ENCODE results near the gene ECI1. TPM values are rescaled to one million over a fixed set of nuclear protein-coding genes. Genes with fewer than 3 reads are reported as not detected.
"Not testable (repeated sequence)": the region's sequence is repeated elsewhere in the genome, so short reads cannot be mapped to it uniquely, and the experiment has no call there.

ECI1 gene
- total RNA-seq, 2 donors from 2014 or later, result 58.9 to 102 TPM

DNA sequence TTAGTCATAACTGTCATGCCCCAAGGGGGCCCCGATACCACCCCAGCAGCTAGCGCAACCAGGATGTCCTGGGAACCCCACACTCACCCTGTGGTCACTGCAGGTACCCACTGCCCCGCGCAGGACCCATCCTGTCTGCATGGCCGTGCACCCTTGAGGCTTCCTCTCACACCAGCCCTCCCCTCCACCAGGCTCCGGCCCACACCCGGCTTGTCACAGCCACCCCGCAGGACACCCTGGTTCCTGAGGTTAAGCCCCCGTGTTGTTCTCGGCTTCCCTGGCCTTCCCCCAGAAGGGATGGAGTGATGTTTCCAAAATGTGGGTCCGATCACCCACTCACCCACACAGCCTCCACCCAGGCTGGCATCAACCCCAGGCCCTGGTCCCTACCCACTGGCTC lies 7.6 kb downstream of the ECI1 start:
- intact Hi-C loops (cut with DNase I), result no loop called here
- DNase-seq (no peak), ATAC-seq (no peak)
- Histone ChIP-seq H3K36me3 (replicated peaks in 1 of 2; ENCODE audit: insufficient read depth in 1 of 2, low read depth in 2 of 2) (peaks cover 10 to 13% of the 10 kb centered on the region in 2 donors), H3K27ac (no peak overlapping the region), H3K4me1 (no peaks in the 10 kb centered on the region), H3K4me3 (no peak overlapping the region), H3K27me3 (no peaks in the 10 kb centered on the region), H3K9me3 (no peaks in the 10 kb centered on the region)
- WGBS, 2 donors, result 96 to 100% methylated on average over 6 to 11 of the region's 11 CpGs
- TF ChIP-seq POLR2A (IDR thresholded peaks at IDR 0.05), result no peak
- TF ChIP-seq, protein P1, sequence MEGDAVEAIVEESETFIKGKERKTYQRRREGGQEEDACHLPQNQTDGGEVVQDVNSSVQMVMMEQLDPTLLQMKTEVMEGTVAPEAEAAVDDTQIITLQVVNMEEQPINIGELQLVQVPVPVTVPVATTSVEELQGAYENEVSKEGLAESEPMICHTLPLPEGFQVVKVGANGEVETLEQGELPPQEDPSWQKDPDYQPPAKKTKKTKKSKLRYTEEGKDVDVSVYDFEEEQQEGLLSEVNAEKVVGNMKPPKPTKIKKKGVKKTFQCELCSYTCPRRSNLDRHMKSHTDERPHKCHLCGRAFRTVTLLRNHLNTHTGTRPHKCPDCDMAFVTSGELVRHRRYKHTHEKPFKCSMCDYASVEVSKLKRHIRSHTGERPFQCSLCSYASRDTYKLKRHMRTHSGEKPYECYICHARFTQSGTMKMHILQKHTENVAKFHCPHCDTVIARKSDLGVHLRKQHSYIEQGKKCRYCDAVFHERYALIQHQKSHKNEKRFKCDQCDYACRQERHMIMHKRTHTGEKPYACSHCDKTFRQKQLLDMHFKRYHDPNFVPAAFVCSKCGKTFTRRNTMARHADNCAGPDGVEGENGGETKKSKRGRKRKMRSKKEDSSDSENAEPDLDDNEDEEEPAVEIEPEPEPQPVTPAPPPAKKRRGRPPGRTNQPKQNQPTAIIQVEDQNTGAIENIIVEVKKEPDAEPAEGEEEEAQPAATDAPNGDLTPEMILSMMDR (IDR thresholded peaks at IDR 0.05), result no peak

DNA sequence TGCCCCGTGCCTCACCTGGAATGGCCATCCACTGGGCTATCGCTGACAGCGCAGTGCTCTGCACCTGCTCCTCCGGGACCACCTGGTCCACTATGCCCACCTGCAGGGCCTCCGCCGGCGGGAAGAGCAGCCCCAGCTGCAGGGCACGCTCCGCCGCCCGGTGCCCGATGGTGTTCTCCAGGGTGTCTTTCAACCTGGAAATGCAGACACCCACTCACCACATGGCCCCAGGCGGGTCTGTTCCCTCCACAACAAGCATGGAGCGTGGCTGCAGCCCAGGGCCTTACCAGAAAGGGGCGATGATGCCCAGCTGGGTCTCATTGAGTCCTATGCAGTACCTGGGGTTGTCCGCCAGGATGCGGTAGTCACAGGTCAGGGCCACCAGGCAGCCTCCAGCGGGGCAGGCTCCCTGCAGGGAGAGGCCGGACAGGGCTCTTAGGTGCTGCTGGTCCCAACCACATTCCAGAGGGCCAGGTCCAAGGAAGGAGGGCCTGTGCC lies 8.3 kb downstream of the ECI1 start:
- 95 to 100% methylated on average over 6 to 19 of the region's 19 CpGs for WGBS, 2 donors
- no peak for DNase-seq
- intact Hi-C loops (cut with DNase I), result no loop called here
- TF ChIP-seq, protein P1 (IDR thresholded peaks at IDR 0.05), result no peak
- TF ChIP-seq POLR2A (IDR thresholded peaks at IDR 0.05), result no peak
- Histone ChIP-seq H3K27ac (no peak overlapping the region), H3K9me3 (no peaks in the 10 kb centered on the region), H3K27me3 (no peaks in the 10 kb centered on the region), H3K4me1 (no peaks in the 10 kb centered on the region), H3K36me3 (replicated peaks in 1 of 2; ENCODE audit: insufficient read depth in 1 of 2, low read depth in 2 of 2) (peaks cover 10 to 13% of the 10 kb centered on the region in 2 donors), H3K4me3 (no peak overlapping the region)
- no peak for ATAC-seq

DNA sequence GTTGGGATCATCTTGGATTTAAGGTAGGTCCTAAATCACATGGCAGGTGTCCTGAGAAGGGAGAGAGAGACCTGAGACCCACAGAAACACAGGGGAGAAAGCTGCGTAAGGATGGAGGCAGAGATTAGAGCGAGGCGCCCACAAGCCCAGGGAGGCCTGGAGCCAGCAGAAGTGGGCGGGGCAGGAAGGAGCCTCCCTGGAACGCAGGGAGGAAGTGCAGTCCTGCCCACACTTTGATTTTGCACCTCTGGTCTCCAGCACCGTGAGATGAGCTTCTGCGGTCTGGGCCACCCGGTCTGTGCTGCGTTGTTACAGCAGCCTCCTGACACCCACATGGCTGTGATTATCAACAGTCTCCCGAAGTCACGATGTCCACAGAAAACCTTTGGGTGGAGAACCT lies 8.8 kb downstream of the ECI1 start:
- no peaks in the 10 kb centered on the region for H3K9me3 ChIP-seq
- ATAC-seq (no peak), DNase-seq (no peak)
- no peak overlapping the region for H3K27ac ChIP-seq
- H3K27me3 ChIP-seq, result no peaks in the 10 kb centered on the region
- intact Hi-C loops (cut with DNase I), result no loop called here
- no peak overlapping the region for H3K4me3 ChIP-seq
- TF ChIP-seq, protein P1 (IDR thresholded peaks at IDR 0.05), result no peak
- no peak for TF ChIP-seq POLR2A (IDR thresholded peaks at IDR 0.05)
- H3K4me1 ChIP-seq, result peaks cover 5% of the 10 kb centered on the region
- WGBS, 2 donors, result 89% methylated on average over 5 to 11 of the region's 11 CpGs
- peaks cover 10 to 13% of the 10 kb centered on the region in 2 donors for H3K36me3 ChIP-seq (replicated peaks in 1 of 2; ENCODE audit: insufficient read depth in 1 of 2, low read depth in 2 of 2)

DNA sequence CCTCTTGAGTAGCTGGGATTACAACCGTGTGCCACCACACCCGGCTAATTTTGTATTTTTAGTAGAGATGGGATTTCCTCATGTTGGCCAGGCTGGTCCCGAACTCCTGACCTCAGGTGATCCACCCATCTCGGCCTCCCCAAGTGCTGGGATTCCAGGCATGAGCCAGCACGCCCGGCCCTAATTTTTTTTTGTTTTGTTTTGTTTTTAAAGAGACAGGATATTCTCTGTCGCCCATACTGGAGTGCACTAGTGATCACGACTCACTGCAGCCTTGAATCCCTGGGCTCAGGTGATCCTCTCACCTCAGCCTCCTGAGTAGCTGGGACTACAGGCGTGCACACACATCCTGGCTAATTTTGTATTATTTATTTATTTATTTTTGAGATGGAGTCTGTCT lies 11.1 kb downstream of the ECI1 start:
- Histone ChIP-seq H3K4me1 (peaks cover 23% of the 10 kb centered on the region), H3K36me3 (replicated peaks in 1 of 2; ENCODE audit: insufficient read depth in 1 of 2, low read depth in 2 of 2) (peaks cover 7 to 10% of the 10 kb centered on the region in 2 donors)
- 79 to 87% methylated on average over 9 of the region's 9 CpGs for WGBS, 2 donors
- H3K9me3 ChIP-seq; H3K27ac ChIP-seq; ATAC-seq; H3K4me3 ChIP-seq; intact Hi-C loops (cut with DNase I); DNase-seq; H3K27me3 ChIP-seq: not testable (repeated sequence)

DNA sequence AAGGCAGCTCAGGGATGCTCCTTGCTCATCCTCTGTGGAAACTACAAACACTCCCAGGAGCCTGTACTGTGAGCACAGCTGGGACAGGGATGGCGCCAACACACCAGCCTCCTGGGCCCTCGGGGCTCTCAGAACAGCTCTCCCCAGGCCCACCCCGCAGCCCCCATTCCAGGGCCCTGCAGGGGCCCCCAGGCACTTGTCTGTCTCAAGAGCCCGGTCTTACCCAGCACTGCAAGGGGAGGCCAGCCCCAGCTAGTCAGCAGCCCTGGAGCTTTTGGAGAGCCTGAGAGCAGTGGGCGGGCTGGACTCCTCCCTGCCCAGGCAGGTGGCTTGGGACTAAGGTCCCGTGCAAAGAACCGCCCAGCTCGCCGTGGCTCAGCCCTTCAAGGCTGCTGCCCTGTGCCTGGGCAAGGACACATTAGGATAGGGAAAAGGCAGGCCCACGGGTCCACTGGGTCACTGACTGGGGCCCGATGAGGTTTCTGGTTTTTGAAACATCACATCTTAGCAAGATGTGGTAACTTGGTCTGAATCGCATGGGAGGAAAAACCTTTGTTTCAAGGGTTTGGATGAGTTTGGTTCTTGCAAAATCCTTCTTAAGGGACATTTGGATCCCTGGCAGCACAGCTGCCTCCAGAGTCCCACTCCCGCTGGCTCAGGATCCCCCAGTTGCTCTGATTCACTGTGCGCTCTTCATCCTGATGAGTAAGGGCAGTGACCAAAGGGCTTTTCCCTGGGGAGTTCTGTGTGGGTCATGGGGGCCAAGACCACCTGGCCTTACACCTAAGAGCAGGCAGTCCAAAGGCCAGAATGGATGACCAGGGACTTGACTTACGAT lies 12.3 kb downstream of the ECI1 start:
- TF ChIP-seq, protein P1 (IDR thresholded peaks at IDR 0.05), result no peak
- no peak for TF ChIP-seq POLR2A (IDR thresholded peaks at IDR 0.05)
- Histone ChIP-seq H3K4me1 (peaks cover 23% of the 10 kb centered on the region), H3K4me3 (no peak overlapping the region), H3K27ac (no peak overlapping the region), H3K9me3 (no peaks in the 10 kb centered on the region), H3K36me3 (replicated peaks in 1 of 2; ENCODE audit: insufficient read depth in 1 of 2, low read depth in 2 of 2) (peaks cover 12 to 15% of the 10 kb centered on the region in 2 donors), H3K27me3 (peaks cover 0 to 5% of the 10 kb centered on the region in 2 donors)
- no peak for ATAC-seq
- DNase-seq, result no peak
- WGBS, 2 donors, result 25 to 67% methylated on average over 6 to 15 of the region's 15 CpGs
- intact Hi-C loops (cut with DNase I), result no loop called here

Data from body of pancreas (tissue), 4 donors.